ENCODE results near the gene BPIFB6.

Gene BPIFB6

DNA sequence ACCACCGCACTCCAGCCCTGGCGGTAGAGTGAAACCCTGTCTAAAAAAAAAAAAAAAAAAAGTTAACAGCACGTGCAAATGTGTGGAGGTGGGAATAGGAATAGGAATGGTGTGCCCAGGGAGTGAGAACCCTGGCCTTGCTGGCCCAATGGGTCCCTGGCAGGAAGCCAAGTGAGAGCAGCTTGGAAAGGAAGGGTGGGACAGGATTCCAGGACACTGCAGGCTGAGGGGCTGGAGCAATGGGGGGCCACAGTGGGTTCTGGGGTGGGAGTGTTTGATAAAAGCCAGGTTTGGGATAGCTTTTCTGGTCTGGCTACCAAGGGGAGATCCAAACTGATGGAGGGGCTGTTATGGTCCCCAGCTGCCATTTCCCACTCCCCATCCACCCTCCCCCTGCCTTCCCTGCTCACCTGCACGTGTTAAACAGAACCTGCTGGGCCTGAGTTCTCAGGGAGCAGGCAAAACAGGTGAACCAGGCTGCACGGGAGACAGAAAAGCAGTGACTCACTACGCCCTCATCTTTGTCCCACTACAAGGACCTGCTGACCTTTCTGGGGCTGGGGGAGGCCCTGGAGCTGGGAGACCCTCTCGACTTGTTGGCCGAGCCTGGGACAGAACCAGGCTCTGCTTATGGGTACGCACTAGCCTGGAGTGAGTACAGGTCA lies 30.5 kb upstream of the BPIFB6 start:
- no peak for DNase-seq

DNA sequence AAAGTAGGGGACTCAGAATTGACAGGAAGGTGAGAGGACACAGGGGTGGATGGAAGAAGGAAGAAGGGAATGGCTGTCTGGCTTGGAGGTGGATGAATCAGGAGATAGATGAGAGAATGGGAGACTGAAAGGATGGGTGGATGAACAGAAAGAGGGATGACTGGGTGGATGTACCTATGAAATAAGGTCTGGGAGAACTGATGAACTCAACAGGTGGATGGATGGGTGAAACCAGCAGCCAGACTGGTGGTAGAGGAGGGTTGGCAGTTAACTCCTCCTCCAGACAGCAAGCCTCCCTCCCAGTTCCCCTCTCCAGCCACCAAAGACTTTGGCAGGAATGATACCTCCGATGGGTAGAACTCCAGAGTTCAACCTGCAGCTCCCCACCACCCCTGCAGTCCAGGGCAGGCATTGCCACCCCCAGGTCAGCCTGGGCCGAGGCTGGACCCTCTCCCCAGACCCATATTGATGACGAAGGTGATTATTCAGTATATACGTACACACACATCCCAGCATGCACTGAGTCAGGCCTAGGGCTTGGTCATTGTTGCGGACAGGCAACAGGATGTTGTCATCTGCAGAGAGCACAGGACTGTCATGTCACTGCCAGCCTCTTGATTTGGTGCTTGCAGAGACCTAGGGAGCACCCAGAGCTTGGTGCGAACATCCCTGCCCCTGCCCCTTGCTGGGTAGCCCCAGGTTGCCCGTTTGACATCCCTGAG lies 29.2 kb upstream of the BPIFB6 start:
- DNase-seq: no peak

DNA sequence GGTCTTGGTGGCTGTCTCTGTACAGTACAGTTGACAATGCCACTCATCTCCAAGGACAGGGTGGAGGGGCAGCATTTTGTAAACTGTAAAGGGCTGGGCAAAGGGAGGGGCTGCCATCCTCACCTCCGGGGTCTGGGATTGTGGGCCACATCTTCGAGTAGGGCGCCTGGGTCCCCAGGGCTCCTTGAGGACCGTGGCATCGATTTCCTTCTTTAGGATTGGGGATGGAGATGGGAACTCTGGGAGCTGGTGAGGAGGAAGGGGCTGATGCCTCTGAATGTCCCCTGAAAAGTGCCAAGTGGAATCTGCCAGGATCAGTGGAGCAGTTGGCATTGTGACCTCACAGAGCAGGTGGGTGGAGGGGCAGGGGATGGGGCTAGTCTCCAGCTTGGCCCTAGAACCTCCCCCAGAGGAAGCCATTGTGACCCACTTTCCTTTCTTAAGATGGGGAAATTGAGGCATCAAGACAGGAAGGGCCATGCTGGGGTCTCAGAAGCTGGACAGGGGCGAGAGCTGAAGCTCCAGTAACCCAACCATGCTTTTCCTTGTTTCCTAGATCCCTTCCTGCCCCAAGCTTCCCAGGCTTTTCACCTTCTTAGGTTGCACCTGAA lies 27.2 kb upstream of the BPIFB6 start, which contains the start of gene SUN5:
TSS of gene SUN5 (minus strand) at position 293 of the 611 bp plus-strand sequence. CDS start at position 200, 93 bp downstream.
- no peak for DNase-seq

DNA sequence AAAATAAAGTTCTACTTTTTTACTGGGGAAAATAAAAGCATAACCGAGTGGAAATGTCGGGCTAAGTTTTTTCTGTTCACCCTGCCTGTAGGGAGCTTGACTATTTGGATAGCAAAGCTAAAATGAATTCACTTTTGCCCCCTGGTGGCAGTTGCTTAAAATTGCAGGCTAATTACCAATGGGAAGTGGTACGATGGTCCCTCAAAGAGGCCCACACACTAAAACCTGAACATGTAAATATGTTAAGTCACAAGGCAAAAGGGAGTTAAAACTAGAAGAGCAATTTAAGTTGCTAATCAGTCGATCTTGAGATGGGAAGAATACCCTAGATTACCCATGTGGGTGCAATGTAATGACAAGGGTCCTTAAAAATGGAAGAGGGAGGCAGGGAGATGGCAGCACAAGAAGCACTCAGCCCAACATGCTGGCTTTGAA lies 26.3 kb upstream of the BPIFB6 start:
- no peak for DNase-seq

DNA sequence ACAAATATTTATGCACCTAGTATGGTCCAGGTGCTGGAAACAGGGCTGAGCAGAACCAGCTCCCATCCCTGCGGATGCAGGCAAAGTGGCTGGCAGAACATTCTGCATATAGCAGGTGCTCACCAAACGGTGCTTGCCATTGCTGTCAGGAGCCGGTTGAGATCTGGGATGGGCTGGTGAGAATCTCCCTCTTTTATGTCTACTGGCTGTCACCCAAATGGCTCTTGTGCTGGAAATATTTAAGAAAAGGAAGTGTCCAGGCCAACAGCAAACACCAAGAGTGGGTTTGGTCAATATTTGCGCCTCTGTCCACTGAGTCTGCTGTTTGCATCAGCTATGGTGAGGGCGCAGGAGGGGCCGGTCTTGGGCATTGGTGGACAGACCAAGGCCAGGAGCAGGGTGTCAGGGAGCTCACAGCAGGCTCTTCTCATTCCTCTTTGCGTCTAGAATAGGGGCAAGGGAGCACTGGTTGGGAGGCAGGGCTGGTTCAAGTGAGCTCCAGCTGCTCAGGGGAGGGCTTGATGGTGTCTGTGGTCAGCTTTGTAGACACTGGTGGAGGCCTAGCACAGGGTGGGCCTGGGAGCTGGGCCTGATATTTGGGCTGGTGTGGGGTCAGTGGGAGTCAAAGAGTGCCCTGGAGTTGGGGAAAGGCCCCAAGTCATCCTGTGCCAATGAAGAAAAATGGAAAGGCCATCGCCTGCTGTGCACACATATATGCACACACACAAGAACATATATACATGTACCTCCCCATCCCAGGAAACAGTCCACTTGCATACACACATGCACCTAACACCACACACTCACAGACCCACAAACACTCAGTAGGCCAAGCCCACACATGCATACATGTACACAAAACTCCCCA lies 25.3 kb upstream of the BPIFB6 start:
- no peak for DNase-seq

DNA sequence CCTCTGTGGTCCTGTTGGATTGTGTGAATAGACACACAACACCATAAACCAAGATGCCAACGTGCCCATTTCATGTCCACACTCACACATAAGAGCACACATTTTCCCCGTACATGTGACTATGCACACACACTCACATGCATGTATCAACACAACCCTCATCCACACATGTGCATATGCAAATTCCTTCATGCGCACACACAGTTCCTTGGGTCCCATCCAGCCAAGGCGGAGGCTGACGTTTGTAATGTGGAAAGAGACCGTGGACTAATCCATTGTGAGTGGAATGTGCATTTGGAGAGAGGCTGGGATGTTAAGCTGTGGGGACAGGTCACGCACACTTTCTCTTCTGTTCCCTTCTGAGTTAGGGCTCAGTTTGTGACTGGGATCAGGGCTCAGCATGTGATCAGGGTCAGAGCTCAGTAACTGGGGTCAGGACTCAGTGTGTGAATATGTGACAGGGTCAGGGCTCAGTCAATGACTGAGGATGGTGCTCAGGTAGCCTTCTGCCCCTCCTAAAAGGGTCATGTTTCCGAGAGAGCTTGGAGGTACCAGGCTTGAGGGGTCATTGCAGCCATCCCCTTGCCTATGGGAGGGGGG lies 24.6 kb upstream of the BPIFB6 start:
- DNase-seq: no peak

DNA sequence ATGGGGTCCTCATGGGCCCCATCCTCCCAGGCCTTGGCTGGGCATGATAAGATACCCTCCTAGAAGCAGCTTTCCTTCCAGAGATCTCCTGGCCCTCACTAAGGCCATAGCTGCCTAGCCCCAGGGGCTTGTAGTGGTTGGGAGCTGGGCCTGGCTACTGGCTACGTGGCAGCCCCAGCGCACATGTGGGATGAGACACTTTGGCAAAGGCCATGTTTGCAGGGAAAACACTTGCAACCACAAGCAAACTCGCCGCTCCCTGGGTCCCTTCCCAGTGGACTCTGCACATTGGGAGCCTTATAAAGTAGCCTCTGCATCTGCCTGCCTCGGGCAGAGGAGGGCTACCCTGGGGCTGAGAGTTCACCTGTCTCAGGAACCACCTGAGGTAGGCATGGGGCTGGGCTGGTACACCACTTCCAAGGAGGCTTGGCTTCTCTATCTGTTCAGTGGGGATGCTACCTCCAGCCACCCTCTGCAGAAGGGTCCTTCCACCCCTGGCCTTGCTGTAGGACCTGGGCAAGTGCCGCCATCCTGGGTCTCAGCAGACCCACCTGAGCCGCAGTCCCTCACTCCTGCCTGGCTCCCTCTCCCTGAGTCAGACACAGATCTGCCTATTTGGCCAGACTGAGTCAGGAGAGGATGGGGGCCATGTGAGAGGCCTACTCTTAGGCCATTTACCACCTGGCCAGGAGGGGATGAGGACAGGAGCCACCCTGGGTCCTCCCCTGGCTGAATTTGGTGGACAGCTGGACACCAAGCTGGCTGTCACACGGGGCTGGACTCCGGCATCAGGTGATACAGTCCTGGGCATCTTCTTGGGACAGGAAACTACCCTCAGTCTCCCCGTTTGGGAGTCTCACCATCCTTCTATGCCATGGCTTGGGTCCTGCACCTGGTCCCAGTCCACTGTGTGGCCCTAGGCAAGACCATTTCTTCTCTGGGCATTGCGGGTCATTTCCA lies 23.8 kb upstream of the BPIFB6 start, which contains the start of gene BPIFB2:
TSS of gene BPIFB2 (plus strand) at position 329 of the 960 bp plus-strand sequence. CDS start 871 bp downstream, outside the sequence.
- DNase-seq: no peak

DNA sequence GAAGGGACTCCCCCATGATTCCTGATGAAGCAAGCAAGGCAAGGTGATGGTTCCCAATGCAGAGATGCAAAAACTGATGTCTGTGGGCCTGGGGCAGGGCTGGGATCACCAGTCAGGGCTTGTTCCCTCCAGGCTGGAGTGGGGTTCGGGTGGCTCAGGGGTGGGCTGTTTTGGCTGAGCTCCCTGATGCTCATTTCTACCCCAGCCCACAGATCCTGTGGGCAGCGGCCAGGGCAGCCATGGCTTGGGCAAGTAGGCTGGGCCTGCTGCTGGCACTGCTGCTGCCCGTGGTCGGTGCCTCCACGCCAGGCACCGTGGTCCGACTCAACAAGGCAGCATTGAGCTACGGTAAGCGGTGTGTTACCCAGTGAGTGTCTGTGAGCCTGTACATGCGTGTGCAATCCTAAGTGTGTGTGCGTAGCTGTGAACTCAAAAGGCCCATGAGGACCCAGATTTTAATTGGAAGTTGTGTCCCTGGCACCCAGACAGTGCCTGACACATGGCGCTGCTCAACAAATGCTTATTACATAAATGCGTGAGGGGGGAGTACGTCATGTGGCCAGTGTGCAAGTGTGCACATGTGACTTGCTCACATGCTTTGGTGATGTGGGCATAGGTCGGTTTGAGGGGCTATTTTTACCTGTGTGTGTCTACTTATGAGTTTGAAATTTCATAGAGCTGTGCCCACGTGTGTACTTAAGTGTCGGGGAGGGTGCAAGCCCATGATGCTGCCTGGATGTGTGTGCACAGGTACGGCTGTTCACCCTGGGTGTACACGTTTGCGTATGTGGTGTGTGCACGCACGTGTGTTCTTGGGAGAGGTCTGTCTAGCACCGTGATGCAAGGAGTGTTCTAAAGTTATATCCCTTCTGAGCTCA lies 22.9 kb upstream of the BPIFB6 start:
- no peak for DNase-seq

DNA sequence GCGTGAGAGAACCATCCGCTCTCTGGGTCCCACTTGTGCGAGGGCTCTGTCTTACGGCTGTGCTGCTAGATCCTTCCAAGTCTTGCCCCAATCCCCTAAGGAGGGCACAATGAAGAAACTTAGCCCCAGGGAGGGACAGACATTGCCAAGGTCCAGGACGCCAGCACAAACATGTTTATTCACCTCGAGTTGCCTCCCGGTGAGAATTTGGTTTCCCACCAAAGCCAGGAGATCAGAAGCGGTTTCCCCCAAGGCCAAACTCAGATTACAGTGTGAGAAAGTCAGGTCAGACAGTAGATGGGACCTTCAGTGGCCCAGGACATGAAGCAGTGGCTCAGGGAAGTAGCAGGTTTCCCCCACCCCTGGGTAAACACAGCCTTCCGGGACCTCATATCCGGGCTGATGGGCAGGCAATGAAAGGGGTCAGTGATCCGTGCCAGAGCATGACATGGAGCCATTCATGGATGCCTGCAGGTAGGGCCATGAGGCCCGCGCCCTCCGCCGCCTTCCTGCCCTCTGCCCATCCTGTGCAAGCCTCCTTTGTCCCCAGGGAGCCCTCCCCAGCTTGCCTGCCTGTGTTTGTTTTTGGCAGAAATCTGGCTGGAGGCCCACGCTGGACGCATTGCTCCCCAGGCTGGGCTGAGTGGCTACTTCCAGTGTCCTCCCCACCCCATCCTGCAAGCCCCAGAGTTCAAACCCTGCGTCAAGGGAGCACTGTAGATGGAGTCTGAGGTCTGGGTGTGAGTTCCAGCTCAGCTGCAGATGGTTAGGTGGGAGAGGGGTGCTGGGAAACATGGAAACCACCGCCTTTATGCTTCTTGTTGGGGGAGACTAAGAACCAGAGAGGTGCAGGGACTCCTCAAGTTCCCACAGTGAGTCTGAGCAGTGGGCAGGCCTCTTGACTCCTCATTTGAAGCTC lies 22.0 kb upstream of the BPIFB6 start:
- DNase-seq: peak in 1 of 56 donors; percentile 1

DNA sequence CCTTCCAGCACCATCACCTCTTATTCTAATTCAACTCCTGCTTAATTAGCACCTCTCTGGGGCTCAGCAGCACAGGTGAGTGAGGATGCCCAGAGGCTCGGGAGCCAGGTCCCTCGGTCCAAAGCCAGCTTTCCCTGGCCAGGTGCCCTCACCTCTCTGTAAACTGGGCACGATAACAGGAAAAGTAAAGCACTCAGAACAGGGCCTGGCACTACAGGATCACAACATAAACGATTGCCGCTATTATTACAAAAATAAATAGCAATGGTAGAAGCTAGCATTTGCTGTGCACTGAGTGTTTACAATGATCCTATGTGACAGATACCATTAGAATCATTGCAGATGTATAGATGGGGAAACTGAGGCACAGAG lies 21.3 kb upstream of the BPIFB6 start:
- no peak for DNase-seq

DNA sequence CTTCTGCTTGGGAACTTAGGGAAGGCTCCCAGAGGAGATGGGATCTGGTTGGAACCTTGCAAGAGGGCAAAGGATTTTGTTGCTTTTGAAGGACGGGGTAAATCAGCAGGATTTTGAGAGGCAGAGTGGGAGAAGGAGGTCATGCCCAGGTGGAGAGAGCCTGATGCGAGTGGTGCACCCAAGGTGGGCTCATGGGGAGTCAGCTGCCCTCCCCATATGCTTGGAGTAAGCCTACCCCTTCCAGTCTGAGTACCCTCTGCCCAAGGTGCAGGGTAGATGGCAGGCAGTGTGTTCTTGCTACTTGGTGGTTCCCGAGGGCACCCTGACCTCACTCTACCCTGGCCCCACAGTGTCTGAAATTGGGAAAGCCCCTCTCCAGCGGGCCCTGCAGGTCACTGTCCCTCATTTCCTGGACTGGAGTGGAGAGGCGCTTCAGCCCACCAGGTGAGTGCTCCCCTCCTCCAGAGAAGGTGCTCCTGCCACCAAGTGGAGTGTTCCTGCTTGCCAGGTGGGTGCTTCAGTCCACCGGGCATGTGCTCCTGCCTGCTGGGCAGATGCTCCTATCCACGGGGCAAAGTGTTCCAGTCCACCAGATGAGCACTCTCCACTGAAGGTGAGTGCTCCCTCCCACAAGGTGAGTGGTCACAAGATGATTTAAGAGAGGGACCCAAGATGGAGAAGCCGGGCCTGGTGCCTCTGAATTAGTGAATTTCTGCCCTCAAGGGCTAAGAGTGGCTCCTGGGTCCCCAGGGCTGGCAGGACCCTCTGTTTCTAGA lies 20.6 kb upstream of the BPIFB6 start:
- no peak for DNase-seq

DNA sequence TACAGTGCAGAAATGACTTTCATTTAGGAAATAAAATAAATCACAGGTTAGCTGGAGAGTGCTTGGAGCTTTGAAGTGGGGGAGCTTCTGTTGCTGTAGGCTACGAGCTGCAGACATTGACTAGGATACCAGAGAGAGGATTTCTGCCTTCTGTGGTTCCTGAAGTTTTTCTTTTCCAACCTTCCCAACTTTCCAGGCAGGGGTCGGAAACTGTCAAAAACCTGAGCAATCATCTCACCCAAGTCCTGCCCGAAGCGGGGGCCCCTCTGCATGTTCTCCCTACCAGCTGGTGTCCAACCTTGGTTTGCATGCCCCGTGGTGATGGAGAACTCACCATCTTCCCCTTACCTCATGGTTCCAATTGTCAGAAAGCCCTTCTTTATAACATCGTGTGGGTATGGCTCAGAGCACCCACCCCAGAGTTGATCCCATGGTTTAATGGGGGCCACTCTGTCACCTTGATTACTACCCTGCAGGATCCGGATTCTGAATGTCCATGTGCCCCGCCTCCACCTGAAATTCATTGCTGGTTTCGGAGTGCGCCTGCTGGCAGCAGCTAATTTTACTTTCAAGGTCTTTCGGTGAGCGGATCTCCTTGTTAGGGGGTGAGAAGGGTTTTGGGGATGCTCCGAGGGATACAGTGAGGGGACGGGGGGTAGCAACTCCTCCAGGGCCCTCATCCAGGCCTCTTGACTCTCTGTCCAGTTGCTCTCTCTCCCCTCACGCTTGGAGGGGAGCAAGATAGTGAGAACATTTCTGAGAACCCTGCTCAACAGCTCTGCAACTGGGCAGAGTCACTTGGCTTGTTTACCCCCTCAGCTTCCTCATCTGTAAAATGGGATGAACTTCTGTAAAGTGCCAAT lies 18.9 kb upstream of the BPIFB6 start:
- DNase-seq: no peak

DNA sequence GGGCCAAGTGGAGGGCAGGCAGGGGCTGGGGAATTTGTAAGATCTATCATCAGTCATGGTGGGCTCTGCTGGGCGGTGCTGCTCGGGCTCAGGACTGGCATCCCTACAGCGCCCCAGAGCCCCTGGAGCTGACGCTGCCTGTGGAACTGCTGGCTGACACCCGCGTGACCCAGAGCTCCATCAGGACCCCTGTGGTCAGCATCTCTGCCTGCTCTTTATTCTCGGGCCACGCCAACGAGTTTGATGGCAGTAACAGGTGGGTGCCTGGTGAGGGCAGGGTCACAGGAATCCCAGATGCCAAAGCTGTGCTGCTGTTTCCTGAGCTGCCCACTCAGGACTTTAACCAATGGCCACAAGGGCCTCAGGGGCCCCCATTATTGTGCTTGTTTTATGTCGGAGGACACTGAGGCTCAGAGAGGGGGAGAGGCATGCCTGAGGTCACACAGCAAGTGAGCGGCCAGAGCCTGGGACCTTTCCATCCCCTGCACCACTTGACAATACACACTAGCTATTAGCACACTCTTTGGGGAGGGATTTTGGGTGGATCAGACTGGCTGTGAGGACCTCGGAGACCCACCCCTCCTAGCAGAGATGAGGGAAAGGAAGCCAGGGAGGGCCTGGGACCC lies 17.6 kb upstream of the BPIFB6 start:
- DNase-seq: no peak

DNA sequence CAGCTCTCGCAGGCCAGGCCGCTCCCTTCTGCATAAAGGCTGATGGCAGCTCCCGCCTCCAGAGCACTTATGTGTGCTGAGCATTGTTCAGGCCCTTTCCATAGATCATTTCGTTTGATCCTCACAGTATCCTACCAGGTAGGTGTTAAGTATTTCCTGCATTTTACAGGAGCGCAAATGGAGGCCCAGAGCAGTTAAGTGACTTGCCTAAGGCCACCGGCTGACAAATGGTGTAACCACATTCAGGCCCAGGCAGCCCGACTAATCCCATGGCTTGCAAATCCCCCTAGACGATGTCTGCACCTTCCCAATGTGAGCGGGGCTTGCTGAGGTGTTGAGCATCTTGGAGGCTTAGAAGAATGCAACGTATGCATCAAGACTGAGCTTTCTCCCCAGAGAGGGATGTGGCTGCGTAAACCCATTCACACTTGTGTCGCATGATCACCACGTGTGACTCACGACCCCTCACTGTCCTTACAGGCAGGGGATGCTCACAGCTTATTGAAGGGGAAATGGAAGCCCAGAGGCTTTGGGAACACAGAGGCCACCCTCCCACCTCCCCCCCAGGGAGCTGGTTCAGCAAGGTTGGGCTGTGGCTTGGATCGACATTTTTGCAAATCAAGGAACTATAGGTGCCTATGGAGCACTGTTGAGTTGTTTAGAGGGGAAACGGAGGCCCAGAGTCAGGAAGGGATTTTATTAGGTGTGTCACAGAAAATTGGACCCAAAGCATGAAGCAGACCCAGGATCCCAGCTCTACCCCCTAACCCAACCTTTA lies 16.9 kb upstream of the BPIFB6 start:
- no peak for DNase-seq

DNA sequence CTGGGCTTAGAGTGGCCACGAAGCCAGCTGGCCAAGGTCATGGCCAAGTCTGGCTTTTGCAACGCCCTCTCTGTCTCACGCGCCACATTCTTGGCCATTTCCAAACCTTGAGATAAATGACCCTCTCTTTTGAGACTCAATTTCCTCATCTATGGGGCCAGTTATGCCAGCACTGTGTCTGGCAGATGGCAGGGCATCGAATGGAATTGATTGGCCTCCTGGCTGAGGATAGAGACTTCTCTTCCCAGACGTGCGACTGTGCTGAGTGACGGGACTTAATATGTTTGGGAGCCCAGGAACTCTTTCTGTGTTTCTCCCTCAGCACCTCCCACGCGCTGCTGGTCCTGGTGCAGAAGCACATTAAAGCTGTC lies 16.3 kb upstream of the BPIFB6 start:
- no peak for DNase-seq

Measured in nucleus accumbens (tissue), 56 donors.